ENCODE measurements around the gene RAP2A.

RAP2A gene

GRCh38 chr13:97426695-97427094 is 7.3 kb upstream of the RAP2A start:
- Histone ChIP-seq H3K9me2 (replicated peaks; ENCODE audit: insufficient read depth, low read length) (no peaks in the 10 kb centered on the region), H3K79me2 (ENCODE audit: insufficient read depth, low read length) (no peaks in the 10 kb centered on the region), H3K27me3 (ENCODE audit: low read length) (no peaks in the 10 kb centered on the region; the same call in 1 of the 2 replicates), H3K9me3 (ENCODE audit: insufficient read depth, low read length) (no peaks in the 10 kb centered on the region), H3K9ac (ENCODE audit: low read length) (no peak overlapping the region), H3K27ac (ENCODE audit: low read depth, low read length) (no peak overlapping the region), H3K4me3 (ENCODE audit: insufficient read depth, low read length, poor library complexity, severe bottlenecking) (no peak overlapping the region), H3K36me3 (ENCODE audit: low read length) (no peaks in the 10 kb centered on the region), H2AFZ (ENCODE audit: low read depth, low read length, severe bottlenecking) (no peak overlapping the region), H4K20me1 (ENCODE audit: low read depth, low read length) (no peaks in the 10 kb centered on the region), H3K4me2 (ENCODE audit: low read depth, low read length, poor library complexity, severe bottlenecking) (no peak overlapping the region), H3F3A (ENCODE audit: insufficient read depth) (0 out of 2 replicates have a peak, but pooled peaks cover under 1% of the 10 kb centered on the region)
- no peak for TF ChIP-seq EZH2phosphoT487 (conservative IDR thresholded peaks at IDR 0.05; ENCODE audit: low read length)
- TF ChIP-seq CTCF (IDR thresholded peaks at IDR 0.05; ENCODE audit: insufficient read depth, low read length, poor library complexity, severe bottlenecking), result no peak

GRCh38 chr13:97429681-97430081 is 4.3 kb upstream of the RAP2A start:
- H3K36me3 ChIP-seq (ENCODE audit: low read length), result no peaks in the 10 kb centered on the region
- H2AFZ ChIP-seq (ENCODE audit: low read depth, low read length, severe bottlenecking), result no peak overlapping the region
- no peak for TF ChIP-seq CTCF (IDR thresholded peaks at IDR 0.05; ENCODE audit: insufficient read depth, low read length, poor library complexity, severe bottlenecking)
- no peak for TF ChIP-seq EZH2phosphoT487 (conservative IDR thresholded peaks at IDR 0.05; ENCODE audit: low read length)
- H3K9me2 ChIP-seq (replicated peaks; ENCODE audit: insufficient read depth, low read length), result no peaks in the 10 kb centered on the region
- H3K27me3 ChIP-seq (ENCODE audit: low read length), result no peaks in the 10 kb centered on the region
- H4K20me1 ChIP-seq (ENCODE audit: low read depth, low read length), result no peaks in the 10 kb centered on the region
- H3K4me2 ChIP-seq (ENCODE audit: low read depth, low read length, poor library complexity, severe bottlenecking), result no peak overlapping the region
- H3K79me2 ChIP-seq (ENCODE audit: insufficient read depth, low read length), result no peaks in the 10 kb centered on the region; the same call in 1 of the 2 replicates
- H3K4me3 ChIP-seq (ENCODE audit: insufficient read depth, low read length, poor library complexity, severe bottlenecking), result no peak overlapping the region
- H3K9ac ChIP-seq (ENCODE audit: low read length), result no peak overlapping the region
- no peaks in the 10 kb centered on the region for H3K9me3 ChIP-seq (ENCODE audit: insufficient read depth, low read length)
- peaks cover 15% of the 10 kb centered on the region; the same call in 1 of the 2 replicates for H3F3A ChIP-seq (ENCODE audit: insufficient read depth)
- no peak overlapping the region for H3K27ac ChIP-seq (ENCODE audit: low read depth, low read length)

- H3K27ac ChIP-seq (ENCODE audit: low read depth, low read length), result no peak overlapping the region
- no peaks in the 10 kb centered on the region for H4K20me1 ChIP-seq (ENCODE audit: low read depth, low read length)
- H3K9me2 ChIP-seq (replicated peaks; ENCODE audit: insufficient read depth, low read length), result no peaks in the 10 kb centered on the region
- no peak overlapping the region for H3K4me2 ChIP-seq (ENCODE audit: low read depth, low read length, poor library complexity, severe bottlenecking)
- H3K79me2 ChIP-seq (ENCODE audit: insufficient read depth, low read length), result no peaks in the 10 kb centered on the region; the same call in 1 of the 2 replicates
- no peaks in the 10 kb centered on the region for H3K9me3 ChIP-seq (ENCODE audit: insufficient read depth, low read length)
- no peak overlapping the region for H3K4me3 ChIP-seq (ENCODE audit: insufficient read depth, low read length, poor library complexity, severe bottlenecking)
- TF ChIP-seq EZH2phosphoT487 (conservative IDR thresholded peaks at IDR 0.05; ENCODE audit: low read length) (no peak), CTCF (IDR thresholded peaks at IDR 0.05; ENCODE audit: insufficient read depth, low read length, poor library complexity, severe bottlenecking) (no peak)
- no peak overlapping the region for H2AFZ ChIP-seq (ENCODE audit: low read depth, low read length, severe bottlenecking)
- H3K36me3 ChIP-seq (ENCODE audit: low read length), result no peaks in the 10 kb centered on the region
- H3K27me3 ChIP-seq (ENCODE audit: low read length), result no peaks in the 10 kb centered on the region
- peaks cover 15% of the 10 kb centered on the region; the same call in 1 of the 2 replicates for H3F3A ChIP-seq (ENCODE audit: insufficient read depth)
- no peak overlapping the region for H3K9ac ChIP-seq (ENCODE audit: low read length)
Measured at GRCh38 chr13:97430296-97430695, 3.7 kb upstream of the RAP2A start.

Measured in SU-DHL-6 (cell line).